GM19463 (cell line): ENCODE results near the gene G3BP2.

ENCODE experiments used
- ATAC-seq: cut with Tn5 transposase; IDR thresholded peaks from one replicate; pipeline ENCODE4 v1.9.1; 2021; ENCODE audit warnings: mild to moderate bottlenecking, moderate library complexity; ENCODE audit not compliant: unreplicated experiment

G3BP2 gene

GRCh38 chr4:75643651-75644050 lies 29.6 kb downstream of the G3BP2 start:
- ATAC-seq = no peak

DNA sequence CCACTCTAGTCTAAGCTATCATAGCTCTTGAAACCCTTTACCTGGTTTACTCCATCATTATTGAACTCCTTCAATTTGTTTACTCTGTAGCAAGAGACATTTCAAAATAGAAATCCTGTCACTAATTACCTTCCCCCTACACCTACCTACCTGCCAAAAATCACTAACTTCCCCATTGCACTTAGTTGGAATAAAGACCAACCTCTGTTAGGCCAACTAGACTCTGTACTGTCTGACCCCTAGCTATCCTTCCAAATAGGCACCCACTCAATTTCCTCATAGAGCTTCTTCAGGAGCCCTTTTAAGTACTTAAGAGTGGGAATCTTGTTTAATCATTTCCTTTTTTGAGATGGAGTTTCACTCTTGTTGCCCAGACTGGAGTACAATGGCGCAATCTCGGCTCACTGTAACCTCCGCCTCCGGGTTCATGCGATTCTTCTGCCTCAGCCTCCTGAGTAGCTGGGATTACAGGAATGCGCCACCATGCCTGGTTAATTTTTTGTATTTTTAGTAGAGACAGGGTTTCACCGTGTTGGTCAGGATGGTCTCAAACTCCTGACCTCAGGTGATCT lies 34.0 kb downstream of the G3BP2 start:
- no peak for ATAC-seq

DNA sequence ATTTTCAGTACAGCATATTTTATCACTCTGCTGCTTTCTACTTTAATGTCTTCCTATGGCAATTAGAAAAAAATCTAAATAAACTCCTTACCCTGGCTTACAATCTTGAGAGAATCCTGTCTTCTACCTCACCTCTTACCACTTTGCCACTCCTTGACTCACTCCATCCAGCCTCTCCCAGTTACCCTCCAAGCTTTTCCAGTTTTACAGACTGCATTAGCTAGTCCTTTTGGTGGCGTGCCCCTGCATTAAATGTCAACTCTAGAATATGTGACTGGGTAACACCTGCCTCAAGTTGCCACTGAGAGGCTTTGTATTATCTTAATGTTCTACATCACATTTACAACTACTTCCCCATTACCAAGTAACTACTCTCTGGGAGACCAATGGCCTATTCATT lies 35.4 kb downstream of the G3BP2 start:
- ATAC-seq = no peak

DNA sequence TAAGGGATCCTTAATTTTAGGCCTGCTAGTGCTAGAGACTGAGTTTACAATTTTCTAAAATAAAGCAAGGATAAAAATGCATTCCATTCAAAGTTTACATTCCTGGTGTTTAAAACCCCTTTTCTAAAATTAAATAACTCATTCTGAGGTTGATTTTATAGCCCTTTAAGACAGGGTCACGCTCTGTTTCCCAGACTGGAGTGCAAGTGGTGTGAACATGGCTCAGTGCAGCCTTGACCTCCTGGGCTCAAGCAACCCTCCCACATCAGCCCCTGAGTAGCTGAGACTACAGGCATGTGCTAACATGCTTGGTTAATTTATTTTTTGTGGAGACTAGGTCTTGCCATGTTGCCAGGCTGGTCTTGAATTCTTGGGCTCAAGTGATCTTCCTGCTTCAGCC lies 36.0 kb downstream of the G3BP2 start:
- ATAC-seq = no peak

GRCh38 chr4:75634951-75635350 lies 38.3 kb downstream of the G3BP2 start:
- ATAC-seq = no peak

DNA sequence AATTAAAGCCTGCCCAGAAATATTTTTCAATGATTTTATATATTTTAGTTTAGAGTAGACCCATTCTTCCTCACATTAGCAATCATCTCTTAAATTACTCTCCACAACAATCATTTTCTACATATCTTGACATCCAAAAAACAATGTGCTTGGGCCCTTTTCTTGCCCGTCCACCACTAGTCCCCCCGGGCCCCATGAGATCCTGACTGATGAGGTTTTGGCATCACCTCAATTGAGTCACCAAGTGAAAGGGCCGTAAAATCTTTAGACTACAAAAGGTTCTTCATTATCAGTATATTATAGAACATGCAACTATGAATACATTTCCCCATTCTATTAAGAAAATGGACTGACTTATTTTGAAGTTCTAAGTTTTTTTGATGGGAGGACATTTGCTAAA lies 38.9 kb downstream of the G3BP2 start:
- no peak for ATAC-seq

GRCh38 chr4:75633846-75634245 lies 39.4 kb downstream of the G3BP2 start:
- no peak for ATAC-seq

- no peak for ATAC-seq
These were observed 42.3 kb downstream of the G3BP2 start for GRCh38 chr4:75630937-75631329.

DNA sequence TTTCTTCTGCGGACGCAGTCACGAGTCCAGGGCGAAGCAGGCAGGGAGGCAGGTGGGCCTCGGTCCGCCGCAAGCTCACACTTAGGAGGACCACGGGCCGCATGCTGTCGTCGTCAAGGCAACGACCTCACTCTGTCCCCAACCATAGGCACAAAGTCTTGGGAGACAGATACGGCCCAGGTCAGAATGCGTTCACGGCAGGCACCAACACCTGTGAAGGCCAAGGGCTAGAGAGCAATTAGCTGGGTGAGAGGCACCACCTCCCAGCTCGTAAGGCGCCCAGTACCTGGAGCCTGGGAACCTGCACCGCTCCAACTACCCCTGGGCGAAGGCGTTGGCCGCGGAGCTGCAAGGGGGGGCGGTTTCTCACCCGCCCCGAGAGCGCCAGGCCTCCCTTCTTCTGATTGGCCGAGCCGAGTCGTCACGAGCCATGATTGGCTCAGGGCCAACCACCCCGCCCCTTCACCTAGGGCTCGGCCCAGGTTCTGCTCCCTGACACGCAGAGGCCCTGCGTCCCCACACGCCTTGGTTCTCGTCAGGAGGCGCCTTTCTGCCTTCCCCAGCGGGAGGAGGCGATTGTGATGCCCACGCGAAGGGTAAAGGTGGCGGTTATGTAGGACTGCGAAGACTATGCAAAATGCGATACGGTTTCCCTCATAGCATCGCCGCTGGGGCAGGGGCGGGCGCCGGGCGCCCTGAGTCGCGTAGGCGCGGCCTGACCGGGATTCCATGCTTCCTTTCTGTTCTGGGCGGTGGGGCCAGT lies 42.9 kb downstream of the G3BP2 start, which contains the start of gene CDKL2:
Gene CDKL2, minus strand, starts transcription at position 355 of the 763 bp plus-strand sequence. CDS start 4,540 bp downstream, outside the sequence.
- peak; percentile 99 for ATAC-seq

DNA sequence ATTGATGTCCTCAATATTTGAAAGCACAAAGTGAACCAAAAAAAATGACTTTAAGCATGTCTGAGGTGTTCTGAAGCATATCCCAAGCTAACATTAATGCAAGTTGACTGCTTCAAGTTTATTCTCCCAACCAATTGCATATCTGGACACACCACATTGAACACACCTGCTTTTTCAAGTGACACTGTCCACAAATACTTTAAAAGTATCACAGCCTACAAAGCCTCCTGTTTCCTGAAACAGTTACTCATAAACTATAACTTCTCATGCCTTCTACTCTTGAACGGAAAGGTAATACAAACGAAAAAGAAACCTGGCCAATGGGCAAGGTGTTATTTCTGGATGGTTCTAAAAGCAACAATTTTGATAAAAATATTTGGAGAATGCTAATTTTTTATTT lies 44.0 kb downstream of the G3BP2 start:
- no peak for ATAC-seq

DNA sequence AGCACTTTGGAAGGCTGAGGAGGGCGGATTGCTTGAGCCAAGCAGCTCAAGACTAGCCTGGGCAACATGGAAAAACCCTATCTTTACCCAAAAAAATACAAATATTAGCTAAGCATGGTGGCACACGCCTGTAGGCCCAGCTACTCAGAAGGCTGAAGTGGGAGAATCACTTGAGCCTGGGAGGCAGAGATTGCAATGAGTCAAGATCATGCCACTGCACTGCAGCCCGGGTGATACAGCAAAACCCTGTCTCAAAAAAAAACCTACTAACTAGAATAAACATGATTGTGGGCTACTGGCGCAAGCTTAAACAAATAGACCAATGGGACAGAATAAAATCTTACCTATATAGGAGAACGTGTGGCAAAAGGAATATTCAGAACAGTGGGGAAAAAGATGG lies 50.2 kb downstream of the G3BP2 start:
- no peak for ATAC-seq

DNA sequence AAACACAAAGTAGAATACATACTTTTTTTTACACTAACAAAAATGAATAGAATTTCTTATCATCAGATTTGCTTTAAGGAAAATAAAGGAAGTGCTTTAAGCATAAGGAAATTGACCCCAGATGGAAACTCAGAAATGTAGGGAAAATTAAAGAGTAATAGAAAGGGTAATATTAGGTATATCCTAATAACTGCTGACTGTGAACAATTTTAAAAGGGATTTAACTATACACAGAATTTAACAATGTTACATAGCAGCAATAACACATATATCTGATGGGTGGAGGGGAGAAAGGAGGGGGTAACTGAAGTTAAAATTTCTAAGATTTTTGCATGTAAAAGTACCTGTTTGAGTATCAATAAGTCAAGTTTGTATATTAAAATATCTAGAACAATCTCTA lies 51.5 kb downstream of the G3BP2 start:
- no peak for ATAC-seq

GRCh38 chr4:75612306-75612705 lies 60.9 kb downstream of the G3BP2 start:
- ATAC-seq = no peak

- no peak for ATAC-seq
These were observed 67.3 kb downstream of the G3BP2 start for GRCh38 chr4:75605928-75606327.

GRCh38 chr4:75599647-75600046 lies 73.6 kb downstream of the G3BP2 start:
- ATAC-seq = no peak

DNA sequence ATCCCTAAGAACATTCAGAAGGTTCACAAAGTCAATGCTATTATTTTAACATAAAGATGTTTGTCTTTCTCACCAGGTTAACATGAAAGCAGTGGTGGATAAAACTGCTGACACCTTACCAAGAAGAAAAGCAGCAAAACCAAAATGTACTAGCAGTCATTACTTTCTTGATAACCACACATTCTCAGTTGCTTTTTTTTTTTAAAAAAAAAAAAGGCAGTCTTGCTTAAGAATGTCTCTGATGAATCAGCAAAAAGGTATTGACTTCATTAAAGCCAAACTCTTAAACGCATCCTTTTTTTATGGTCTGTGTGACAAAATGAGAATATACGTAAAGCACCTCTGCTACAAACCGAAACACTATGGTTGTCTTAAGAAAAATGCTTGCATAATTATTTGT lies 74.8 kb downstream of the G3BP2 start:
- ATAC-seq = no peak

DNA sequence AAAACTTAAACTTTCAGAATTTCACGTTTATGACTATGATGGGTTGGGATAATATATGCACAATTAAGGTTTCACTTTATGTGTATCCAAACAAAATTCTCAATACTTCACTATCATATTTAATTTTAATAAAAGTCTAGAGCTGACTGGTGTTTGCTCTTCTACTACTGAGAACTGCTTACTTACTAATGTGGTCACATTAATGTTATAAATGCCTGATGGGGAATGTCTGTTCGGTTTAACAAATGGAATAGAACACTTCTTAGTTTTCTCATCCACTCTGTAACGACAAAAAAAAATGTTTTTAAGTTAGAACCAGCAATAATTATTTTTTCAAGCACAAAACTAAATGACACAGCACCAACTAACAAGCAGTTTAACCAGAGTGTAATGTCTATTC lies 77.2 kb downstream of the G3BP2 start:
- no peak for ATAC-seq

GRCh38 chr4:75593393-75593792 lies 79.8 kb downstream of the G3BP2 start:
- ATAC-seq = no peak
